ENCODE results near the gene INTU.

The INTU gene

GRCh38 chr4:127656047-127656680 is 23.4 kb downstream of the INTU start:
- Histone ChIP-seq H3K27me3 (ENCODE audit: control insufficient read depth, insufficient read depth, low read length) (no peaks in the 10 kb centered on the region), H3K36me3 (ENCODE audit: control insufficient read depth, insufficient read depth, low read length) (no peaks in the 10 kb centered on the region), H3K9ac (ENCODE audit: low read length) (no peak overlapping the region)

DNA sequence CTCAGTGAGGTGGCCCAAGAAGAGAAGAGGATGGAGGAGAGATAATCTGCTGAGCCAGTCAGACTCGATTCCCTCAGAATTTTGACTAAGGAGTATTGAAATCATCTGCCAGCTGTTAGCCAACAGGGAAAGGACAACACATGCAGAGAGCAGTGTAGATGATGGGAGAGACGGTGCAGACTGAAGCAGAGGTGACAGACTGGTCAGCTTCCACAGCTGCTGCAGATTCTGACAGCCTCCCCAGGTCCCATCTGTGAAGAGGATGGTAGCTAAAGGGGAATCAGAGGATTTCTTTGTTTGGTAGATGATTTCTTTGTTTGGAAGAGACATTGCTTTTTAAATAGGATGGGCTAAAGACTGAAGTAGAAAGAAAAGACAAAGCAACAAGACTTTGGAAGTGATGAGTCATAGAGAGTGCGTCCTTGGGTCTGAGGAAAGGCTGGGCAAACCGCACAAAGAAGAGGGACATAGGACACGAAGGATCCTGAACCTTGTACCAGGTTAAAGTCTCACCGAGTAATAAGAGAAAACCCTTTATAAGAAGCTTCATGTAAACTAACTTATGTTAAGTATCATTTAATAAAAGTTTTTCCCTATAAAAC is 27.6 kb downstream of the INTU start:
- Histone ChIP-seq H3K4me3 (ENCODE audit: low read length) (no peak overlapping the region), H3K36me3 (ENCODE audit: control insufficient read depth, insufficient read depth, low read length) (no peaks in the 10 kb centered on the region), H3K9ac (ENCODE audit: low read length) (no peak overlapping the region), H3K27me3 (ENCODE audit: control insufficient read depth, insufficient read depth, low read length) (no peaks in the 10 kb centered on the region), H3K9me3 (ENCODE audit: control insufficient read depth, low read length) (no peaks in the 10 kb centered on the region), H3K4me1 (ENCODE audit: control insufficient read depth, insufficient read depth, low read length) (no peaks in the 10 kb centered on the region)

More at GRCh38 chr4:127656047-127656680, 23.4 kb downstream of the INTU start:
- no peaks in the 10 kb centered on the region for H3K9me3 ChIP-seq (ENCODE audit: control insufficient read depth, low read length)
- H3K4me3 ChIP-seq (ENCODE audit: low read length), result no peak overlapping the region
- H3K4me1 ChIP-seq (ENCODE audit: control insufficient read depth, insufficient read depth, low read length), result no peaks in the 10 kb centered on the region

DNA sequence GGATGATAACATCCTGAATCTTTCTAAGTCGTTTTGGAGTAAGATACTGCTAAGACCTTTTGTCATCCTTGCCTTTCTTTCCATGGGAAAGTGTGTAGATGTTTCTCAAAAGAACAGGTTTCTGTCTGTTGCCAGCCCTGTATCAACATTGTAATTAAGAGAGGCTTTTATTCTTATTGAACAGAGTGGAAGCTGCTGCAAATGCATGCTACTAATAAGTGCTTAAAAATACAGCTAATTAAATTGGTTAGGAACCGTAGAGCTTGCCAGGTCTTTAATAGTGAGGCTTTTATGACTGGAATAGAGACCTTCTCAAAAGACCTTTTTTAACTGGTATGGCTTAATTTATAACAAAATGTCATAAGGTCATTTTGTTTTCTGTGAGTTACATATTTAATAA is 34.4 kb downstream of the INTU start:
- H3K27me3 ChIP-seq (ENCODE audit: control insufficient read depth, insufficient read depth, low read length), result no peaks in the 10 kb centered on the region
- H3K36me3 ChIP-seq (ENCODE audit: control insufficient read depth, insufficient read depth, low read length), result no peaks in the 10 kb centered on the region
- H3K9me3 ChIP-seq (ENCODE audit: control insufficient read depth, low read length), result no peaks in the 10 kb centered on the region
- H3K9ac ChIP-seq (ENCODE audit: low read length), result no peak overlapping the region
- H3K4me1 ChIP-seq (ENCODE audit: control insufficient read depth, insufficient read depth, low read length), result no peaks in the 10 kb centered on the region
- H3K4me3 ChIP-seq (ENCODE audit: low read length), result no peak overlapping the region

DNA sequence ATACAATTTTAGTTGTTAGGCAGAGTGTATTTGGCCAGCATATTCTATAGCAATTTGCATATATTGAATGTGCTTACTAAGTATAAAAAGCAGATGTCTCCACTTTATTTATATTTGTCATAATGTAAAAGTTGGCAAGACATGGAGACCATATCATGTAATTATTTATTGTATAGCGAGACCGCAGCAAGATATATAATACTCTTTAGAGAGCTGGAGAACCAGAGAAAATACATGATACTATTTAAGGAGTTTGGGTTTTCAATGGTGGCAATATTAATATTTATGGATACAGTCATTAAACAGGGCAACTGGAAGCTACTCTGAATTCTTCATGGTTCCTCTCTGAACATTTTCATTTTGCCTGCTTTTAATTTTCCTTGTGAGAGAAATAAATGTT is 35.0 kb downstream of the INTU start:
- Histone ChIP-seq H3K4me1 (ENCODE audit: control insufficient read depth, insufficient read depth, low read length) (no peaks in the 10 kb centered on the region), H3K9me3 (ENCODE audit: control insufficient read depth, low read length) (no peaks in the 10 kb centered on the region), H3K4me3 (ENCODE audit: low read length) (no peak overlapping the region), H3K36me3 (ENCODE audit: control insufficient read depth, insufficient read depth, low read length) (no peaks in the 10 kb centered on the region), H3K27me3 (ENCODE audit: control insufficient read depth, insufficient read depth, low read length) (no peaks in the 10 kb centered on the region), H3K9ac (ENCODE audit: low read length) (no peak overlapping the region)

DNA sequence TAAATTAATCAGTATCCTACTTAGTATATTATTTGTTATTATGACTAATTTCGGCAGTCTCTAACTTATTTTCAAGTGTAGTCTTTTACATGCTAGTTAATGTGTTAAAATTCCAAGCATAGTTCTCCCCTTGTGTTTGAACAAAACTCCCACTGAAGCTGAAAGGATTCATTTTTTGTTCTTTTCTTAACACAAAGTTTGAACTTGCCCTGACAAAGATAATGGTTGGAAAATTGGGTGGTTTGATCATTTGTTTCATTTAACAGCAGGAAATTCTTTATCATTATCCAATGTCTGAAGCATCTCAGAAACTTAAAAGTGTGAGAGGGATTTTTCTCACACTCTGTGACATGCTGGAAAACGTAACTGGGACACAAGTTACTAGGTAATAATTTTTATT is 36.0 kb downstream of the INTU start:
- Histone ChIP-seq H3K4me3 (ENCODE audit: low read length) (no peak overlapping the region), H3K4me1 (ENCODE audit: control insufficient read depth, insufficient read depth, low read length) (no peaks in the 10 kb centered on the region), H3K27me3 (ENCODE audit: control insufficient read depth, insufficient read depth, low read length) (no peaks in the 10 kb centered on the region), H3K9me3 (ENCODE audit: control insufficient read depth, low read length) (no peaks in the 10 kb centered on the region), H3K9ac (ENCODE audit: low read length) (no peak overlapping the region), H3K36me3 (ENCODE audit: control insufficient read depth, insufficient read depth, low read length) (no peaks in the 10 kb centered on the region)

- Histone ChIP-seq H3K9me3 (ENCODE audit: control insufficient read depth, low read length) (no peaks in the 10 kb centered on the region), H3K36me3 (ENCODE audit: control insufficient read depth, insufficient read depth, low read length) (no peaks in the 10 kb centered on the region), H3K4me3 (ENCODE audit: low read length) (no peak overlapping the region), H3K9ac (ENCODE audit: low read length) (no peak overlapping the region), H3K4me1 (ENCODE audit: control insufficient read depth, insufficient read depth, low read length) (no peaks in the 10 kb centered on the region), H3K27me3 (ENCODE audit: control insufficient read depth, insufficient read depth, low read length) (no peaks in the 10 kb centered on the region)
These were observed 36.9 kb downstream of the INTU start for GRCh38 chr4:127669691-127670090.

- no peaks in the 10 kb centered on the region for H3K36me3 ChIP-seq (ENCODE audit: control insufficient read depth, insufficient read depth, low read length)
- H3K4me3 ChIP-seq (ENCODE audit: low read length), result no peak overlapping the region
- no peak overlapping the region for H3K9ac ChIP-seq (ENCODE audit: low read length)
- H3K4me1 ChIP-seq (ENCODE audit: control insufficient read depth, insufficient read depth, low read length), result no peaks in the 10 kb centered on the region
- H3K9me3 ChIP-seq (ENCODE audit: control insufficient read depth, low read length), result no peaks in the 10 kb centered on the region
- no peaks in the 10 kb centered on the region for H3K27me3 ChIP-seq (ENCODE audit: control insufficient read depth, insufficient read depth, low read length)
These were observed 39.4 kb downstream of the INTU start for GRCh38 chr4:127672111-127672510.

GRCh38 chr4:127685292-127685691 is 52.5 kb downstream of the INTU start:
- Histone ChIP-seq H3K9me3 (ENCODE audit: control insufficient read depth, low read length) (no peaks in the 10 kb centered on the region), H3K27me3 (ENCODE audit: control insufficient read depth, insufficient read depth, low read length) (no peaks in the 10 kb centered on the region), H3K4me3 (ENCODE audit: low read length) (no peak overlapping the region), H3K9ac (ENCODE audit: low read length) (no peak overlapping the region), H3K36me3 (ENCODE audit: control insufficient read depth, insufficient read depth, low read length) (no peaks in the 10 kb centered on the region), H3K4me1 (ENCODE audit: control insufficient read depth, insufficient read depth, low read length) (no peaks in the 10 kb centered on the region)

GRCh38 chr4:127686658-127687057 is 53.9 kb downstream of the INTU start:
- no peaks in the 10 kb centered on the region for H3K9me3 ChIP-seq (ENCODE audit: control insufficient read depth, low read length)
- H3K4me1 ChIP-seq (ENCODE audit: control insufficient read depth, insufficient read depth, low read length), result no peaks in the 10 kb centered on the region
- H3K36me3 ChIP-seq (ENCODE audit: control insufficient read depth, insufficient read depth, low read length), result no peaks in the 10 kb centered on the region
- no peak overlapping the region for H3K4me3 ChIP-seq (ENCODE audit: low read length)
- H3K27me3 ChIP-seq (ENCODE audit: control insufficient read depth, insufficient read depth, low read length), result no peaks in the 10 kb centered on the region
- H3K9ac ChIP-seq (ENCODE audit: low read length), result no peak overlapping the region

DNA sequence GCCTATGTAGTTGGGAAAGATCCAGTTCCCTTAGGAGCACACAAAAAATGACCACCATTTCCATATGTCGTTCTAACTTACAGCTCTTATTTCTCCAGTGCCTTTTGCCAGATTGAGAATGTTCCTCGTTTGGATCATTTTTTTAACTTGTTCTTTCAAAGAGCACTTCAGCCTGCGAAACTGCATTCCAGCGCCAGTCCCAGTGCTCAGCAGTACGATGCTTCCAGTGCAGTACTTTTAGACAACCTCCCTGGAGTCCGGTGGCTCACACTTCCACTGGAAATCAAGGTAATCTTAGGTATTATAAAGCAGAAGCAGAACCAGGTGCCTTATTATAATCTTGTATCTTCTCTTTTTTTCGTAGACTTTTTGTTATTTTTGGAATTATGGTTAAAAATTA is 54.8 kb downstream of the INTU start:
- no peaks in the 10 kb centered on the region for H3K4me1 ChIP-seq (ENCODE audit: control insufficient read depth, insufficient read depth, low read length)
- H3K4me3 ChIP-seq (ENCODE audit: low read length), result no peak overlapping the region
- no peaks in the 10 kb centered on the region for H3K27me3 ChIP-seq (ENCODE audit: control insufficient read depth, insufficient read depth, low read length)
- no peaks in the 10 kb centered on the region for H3K9me3 ChIP-seq (ENCODE audit: control insufficient read depth, low read length)
- H3K9ac ChIP-seq (ENCODE audit: low read length), result no peak overlapping the region
- H3K36me3 ChIP-seq (ENCODE audit: control insufficient read depth, insufficient read depth, low read length), result no peaks in the 10 kb centered on the region

- Histone ChIP-seq H3K36me3 (ENCODE audit: control insufficient read depth, insufficient read depth, low read length) (no peaks in the 10 kb centered on the region), H3K4me1 (ENCODE audit: control insufficient read depth, insufficient read depth, low read length) (no peaks in the 10 kb centered on the region), H3K9ac (ENCODE audit: low read length) (no peak overlapping the region), H3K9me3 (ENCODE audit: control insufficient read depth, low read length) (no peaks in the 10 kb centered on the region), H3K4me3 (ENCODE audit: low read length) (no peak overlapping the region), H3K27me3 (ENCODE audit: control insufficient read depth, insufficient read depth, low read length) (no peaks in the 10 kb centered on the region)
These were observed 66.0 kb downstream of the INTU start for GRCh38 chr4:127698789-127699200.

DNA sequence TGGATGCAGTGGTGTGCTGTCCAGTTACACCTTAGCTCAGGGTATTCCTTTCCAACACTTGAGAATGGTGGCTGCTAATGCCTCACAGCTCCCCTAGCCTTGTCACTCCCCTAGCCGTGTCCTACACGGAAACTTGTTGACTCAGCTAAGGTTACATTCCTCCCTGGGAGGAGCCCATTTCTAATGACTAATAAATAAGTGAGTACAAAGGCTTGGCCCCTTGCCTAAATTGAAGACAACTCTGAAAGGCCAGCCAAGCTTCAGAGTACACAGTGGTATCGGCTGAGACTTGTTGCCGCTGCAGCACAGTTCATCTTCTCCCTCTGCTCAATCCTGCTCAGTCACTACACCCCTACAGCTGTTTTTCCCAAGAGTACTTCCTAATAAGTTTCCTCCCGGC is 76.2 kb downstream of the INTU start:
- Histone ChIP-seq H3K9ac (ENCODE audit: low read length) (no peak overlapping the region), H3K4me1 (ENCODE audit: control insufficient read depth, insufficient read depth, low read length) (peaks cover 6% of the 10 kb centered on the region), H3K27me3 (ENCODE audit: control insufficient read depth, insufficient read depth, low read length) (no peaks in the 10 kb centered on the region), H3K36me3 (ENCODE audit: control insufficient read depth, insufficient read depth, low read length) (peaks cover 3% of the 10 kb centered on the region), H3K4me3 (ENCODE audit: low read length) (no peak overlapping the region), H3K9me3 (ENCODE audit: control insufficient read depth, low read length) (no peaks in the 10 kb centered on the region)

- peaks cover 3% of the 10 kb centered on the region for H3K36me3 ChIP-seq (ENCODE audit: control insufficient read depth, insufficient read depth, low read length)
- no peak overlapping the region for H3K4me3 ChIP-seq (ENCODE audit: low read length)
- H3K9ac ChIP-seq (ENCODE audit: low read length), result no peak overlapping the region
- H3K4me1 ChIP-seq (ENCODE audit: control insufficient read depth, insufficient read depth, low read length), result peaks cover 6% of the 10 kb centered on the region
- no peaks in the 10 kb centered on the region for H3K9me3 ChIP-seq (ENCODE audit: control insufficient read depth, low read length)
- H3K27me3 ChIP-seq (ENCODE audit: control insufficient read depth, insufficient read depth, low read length), result no peaks in the 10 kb centered on the region
These were observed 76.7 kb downstream of the INTU start for GRCh38 chr4:127709456-127709855.

Measured in mucosa of stomach (tissue), 1 donor.